Measurements from ENCODE around the gene SIAH2. TPM values are rescaled to one million over a fixed set of nuclear protein-coding genes. Genes with fewer than 3 reads are reported as not detected.

The SIAH2 gene
- total RNA-seq, 1 donor from 2014 or later, result 31.7 TPM

DNA sequence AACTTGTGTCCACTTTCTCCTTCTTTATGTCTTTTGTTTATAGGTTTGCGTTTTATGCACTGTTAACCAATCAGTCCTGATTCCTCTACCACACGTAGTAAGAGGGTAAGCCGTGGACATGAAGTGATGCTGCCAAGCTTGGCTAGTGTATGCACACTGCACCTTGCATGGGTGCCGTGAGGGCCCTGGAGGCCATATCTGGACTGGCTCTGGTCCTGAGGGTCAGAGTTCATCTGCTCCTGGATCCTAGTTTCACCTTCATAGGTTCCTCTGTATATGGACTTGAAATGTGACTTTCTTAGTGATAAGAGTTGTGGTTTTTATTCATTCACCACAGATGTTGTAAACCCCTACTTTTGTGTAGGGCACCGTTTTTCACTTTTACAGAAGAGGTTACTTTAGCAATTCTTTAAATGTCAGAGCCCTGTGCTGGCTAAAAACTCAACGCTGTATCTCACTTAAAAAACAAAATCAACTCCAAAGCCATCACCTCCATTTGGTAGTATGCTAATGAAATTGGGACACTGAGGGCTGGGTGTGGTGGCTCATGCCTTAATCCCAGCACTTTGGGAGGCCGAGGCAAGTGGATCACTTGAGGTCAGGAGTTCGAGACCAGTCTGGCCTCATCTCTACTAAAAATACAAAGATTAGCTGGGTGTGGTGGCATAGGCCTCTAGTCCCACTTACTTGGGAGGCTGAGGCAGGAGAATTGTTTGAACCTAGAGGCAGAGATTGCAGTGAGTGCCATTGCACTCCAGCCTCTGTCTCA is 22.9 kb downstream of the SIAH2 start:
- no peaks in the 10 kb centered on the region for H3K27me3 ChIP-seq (ENCODE audit: control insufficient read depth, insufficient read depth, low read length)
- no peaks in the 10 kb centered on the region for H3K36me3 ChIP-seq (ENCODE audit: control insufficient read depth, insufficient read depth, low read length)
- no peak for DNase-seq (ENCODE audit: low read depth)
- TF ChIP-seq, protein P1, sequence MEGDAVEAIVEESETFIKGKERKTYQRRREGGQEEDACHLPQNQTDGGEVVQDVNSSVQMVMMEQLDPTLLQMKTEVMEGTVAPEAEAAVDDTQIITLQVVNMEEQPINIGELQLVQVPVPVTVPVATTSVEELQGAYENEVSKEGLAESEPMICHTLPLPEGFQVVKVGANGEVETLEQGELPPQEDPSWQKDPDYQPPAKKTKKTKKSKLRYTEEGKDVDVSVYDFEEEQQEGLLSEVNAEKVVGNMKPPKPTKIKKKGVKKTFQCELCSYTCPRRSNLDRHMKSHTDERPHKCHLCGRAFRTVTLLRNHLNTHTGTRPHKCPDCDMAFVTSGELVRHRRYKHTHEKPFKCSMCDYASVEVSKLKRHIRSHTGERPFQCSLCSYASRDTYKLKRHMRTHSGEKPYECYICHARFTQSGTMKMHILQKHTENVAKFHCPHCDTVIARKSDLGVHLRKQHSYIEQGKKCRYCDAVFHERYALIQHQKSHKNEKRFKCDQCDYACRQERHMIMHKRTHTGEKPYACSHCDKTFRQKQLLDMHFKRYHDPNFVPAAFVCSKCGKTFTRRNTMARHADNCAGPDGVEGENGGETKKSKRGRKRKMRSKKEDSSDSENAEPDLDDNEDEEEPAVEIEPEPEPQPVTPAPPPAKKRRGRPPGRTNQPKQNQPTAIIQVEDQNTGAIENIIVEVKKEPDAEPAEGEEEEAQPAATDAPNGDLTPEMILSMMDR (IDR thresholded peaks at IDR 0.05; ENCODE audit: insufficient read depth, low read length, poor library complexity, severe bottlenecking), result no peak
- no peak overlapping the region for H3K4me3 ChIP-seq (ENCODE audit: low read depth, low read length)

DNA sequence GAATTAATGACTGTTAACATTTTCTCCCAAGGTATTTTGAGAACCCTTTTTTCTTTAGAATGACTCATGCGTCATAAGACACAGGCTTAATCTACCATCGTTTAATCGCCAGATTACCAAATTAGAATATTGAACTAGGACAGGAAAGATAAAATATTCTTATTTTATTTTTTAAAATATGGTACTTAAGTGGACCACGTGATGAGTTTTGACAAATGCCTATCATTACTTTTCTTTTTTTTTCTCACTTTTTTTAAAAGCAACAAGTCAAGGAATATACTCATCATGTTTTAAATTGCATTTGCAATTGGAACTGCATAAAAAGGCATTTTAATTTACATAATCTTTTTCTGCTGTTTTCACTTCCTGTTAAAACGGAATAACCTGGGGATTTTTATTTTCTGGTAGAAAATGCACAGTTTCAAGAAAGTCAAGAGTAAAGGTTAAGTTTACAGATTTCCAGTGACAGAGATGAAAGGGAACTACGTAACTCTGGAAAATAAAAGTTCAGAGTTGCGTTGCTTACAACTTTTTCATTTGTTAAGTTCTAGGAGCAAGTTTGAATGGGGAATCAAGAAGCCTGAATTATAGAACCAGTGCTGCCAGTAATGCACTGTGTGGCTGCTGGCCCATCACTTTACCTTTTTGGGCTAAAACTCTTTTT is 23.6 kb downstream of the SIAH2 start:
- H3K4me3 ChIP-seq (ENCODE audit: low read depth, low read length), result no peak overlapping the region
- H3K36me3 ChIP-seq (ENCODE audit: control insufficient read depth, insufficient read depth, low read length), result no peaks in the 10 kb centered on the region
- TF ChIP-seq, protein P1 (IDR thresholded peaks at IDR 0.05; ENCODE audit: insufficient read depth, low read length, poor library complexity, severe bottlenecking), result no peak
- no peaks in the 10 kb centered on the region for H3K27me3 ChIP-seq (ENCODE audit: control insufficient read depth, insufficient read depth, low read length)
- DNase-seq (ENCODE audit: low read depth), result no peak

DNA sequence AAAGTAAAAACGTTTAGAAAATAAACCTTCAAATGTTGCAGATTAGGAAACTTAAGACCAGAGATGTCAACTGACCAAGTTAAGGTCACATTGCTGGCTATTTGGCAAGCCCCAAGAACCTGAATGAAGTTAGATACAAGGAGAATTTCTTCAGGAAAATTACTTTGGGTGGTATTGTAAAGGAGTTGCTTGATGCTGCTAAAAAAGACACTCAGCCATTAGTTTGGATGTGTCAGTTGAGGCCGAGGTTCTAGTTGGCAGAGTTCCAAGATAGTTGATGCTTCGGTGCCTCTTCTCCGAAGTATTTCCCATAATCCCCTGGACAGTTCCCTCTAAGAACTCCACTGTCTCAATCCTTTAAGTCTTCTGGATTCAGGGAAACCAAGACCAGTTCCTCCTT is 24.3 kb downstream of the SIAH2 start:
- TF ChIP-seq, protein P1 (IDR thresholded peaks at IDR 0.05; ENCODE audit: insufficient read depth, low read length, poor library complexity, severe bottlenecking), result no peak
- Histone ChIP-seq H3K36me3 (ENCODE audit: control insufficient read depth, insufficient read depth, low read length) (no peaks in the 10 kb centered on the region), H3K27me3 (ENCODE audit: control insufficient read depth, insufficient read depth, low read length) (no peaks in the 10 kb centered on the region), H3K4me3 (ENCODE audit: low read depth, low read length) (no peak overlapping the region)
- no peak for DNase-seq (ENCODE audit: low read depth)

DNA sequence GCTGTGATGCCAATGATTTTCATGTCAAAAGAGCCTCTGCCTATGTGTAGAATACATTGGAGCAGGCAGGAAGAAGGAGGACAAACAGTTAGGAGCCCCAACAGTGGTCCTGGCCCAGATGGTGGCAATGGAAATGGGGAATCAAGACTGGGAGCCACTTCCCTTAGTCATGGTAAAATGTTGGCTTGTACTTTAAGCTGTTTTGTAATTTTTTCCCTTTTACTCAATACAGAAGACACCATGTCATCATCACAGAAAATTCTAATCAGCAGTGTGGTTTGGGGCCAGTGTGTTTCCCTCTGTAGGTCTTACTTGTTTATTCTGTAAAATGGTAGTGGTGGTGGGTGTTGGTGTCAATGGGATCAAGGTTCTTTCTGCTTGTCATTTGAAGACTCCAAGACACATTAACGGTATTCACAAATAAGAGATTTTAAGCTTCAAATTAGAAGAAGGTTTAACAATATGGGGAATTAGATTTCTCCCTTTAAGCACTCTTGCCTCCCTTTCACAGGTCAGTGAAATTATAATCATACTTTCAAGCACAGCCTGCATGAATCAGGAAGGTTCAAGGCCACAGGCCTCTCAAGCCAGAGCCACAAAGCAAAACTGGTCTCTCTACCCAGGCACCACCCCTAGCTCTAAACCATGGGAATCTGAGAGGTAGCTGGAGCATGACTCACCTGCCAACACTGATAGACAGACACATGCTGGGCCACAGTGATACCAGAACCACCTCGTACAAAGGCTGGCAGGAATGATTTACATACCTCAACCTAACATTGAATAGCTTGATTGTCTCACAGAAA is 24.9 kb downstream of the SIAH2 start:
- H3K36me3 ChIP-seq (ENCODE audit: control insufficient read depth, insufficient read depth, low read length), result no peaks in the 10 kb centered on the region
- no peaks in the 10 kb centered on the region for H3K27me3 ChIP-seq (ENCODE audit: control insufficient read depth, insufficient read depth, low read length)
- H3K4me3 ChIP-seq (ENCODE audit: low read depth, low read length), result no peak overlapping the region
- TF ChIP-seq, protein P1 (IDR thresholded peaks at IDR 0.05; ENCODE audit: insufficient read depth, low read length, poor library complexity, severe bottlenecking), result no peak
- no peak for DNase-seq (ENCODE audit: low read depth)

DNA sequence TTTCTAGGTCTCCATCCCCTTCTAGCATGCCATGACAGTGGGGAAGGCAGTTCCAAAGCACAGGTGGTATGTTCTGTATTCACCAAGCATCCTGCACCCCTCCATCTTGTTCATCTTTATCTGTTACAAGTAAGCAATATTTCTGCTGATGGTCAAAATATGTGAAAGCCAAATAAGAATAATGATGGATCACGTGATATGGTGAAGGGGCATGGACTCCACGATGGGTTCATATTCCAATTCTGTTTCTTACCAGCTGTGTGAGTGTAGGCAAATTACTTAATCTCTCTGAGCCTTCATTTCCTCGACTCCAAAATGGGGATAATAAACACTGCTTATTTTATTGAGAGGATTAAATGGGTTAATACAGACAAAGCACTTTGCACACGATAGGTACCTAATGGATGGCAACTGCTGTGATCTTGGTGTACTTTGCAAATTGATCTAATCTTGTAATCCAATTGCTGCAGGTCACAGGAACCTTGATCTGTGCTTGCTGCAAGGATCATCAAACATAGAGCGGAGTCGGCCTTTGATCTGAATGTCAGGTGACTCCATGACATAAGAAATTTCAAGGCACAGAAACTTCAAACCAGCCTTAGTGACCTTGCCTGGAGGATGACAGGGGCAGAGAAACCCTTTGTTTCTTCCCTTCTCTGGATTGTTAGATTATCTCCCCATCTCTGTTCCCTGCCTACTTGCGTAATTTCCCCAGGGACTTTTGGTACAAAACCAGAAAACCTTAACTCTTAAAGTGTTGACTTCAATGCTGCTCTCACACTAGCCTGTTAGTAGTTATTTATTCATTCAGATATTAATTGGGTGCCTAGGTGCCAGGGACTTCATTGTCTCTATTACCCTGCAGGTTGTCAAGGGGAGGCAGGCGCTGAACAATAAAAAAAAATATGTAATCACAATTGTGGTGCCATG is 25.8 kb downstream of the SIAH2 start:
- Histone ChIP-seq H3K4me3 (ENCODE audit: low read depth, low read length) (no peak overlapping the region), H3K36me3 (ENCODE audit: control insufficient read depth, insufficient read depth, low read length) (no peaks in the 10 kb centered on the region), H3K27me3 (ENCODE audit: control insufficient read depth, insufficient read depth, low read length) (no peaks in the 10 kb centered on the region)
- no peak for DNase-seq (ENCODE audit: low read depth)
- TF ChIP-seq, protein P1 (IDR thresholded peaks at IDR 0.05; ENCODE audit: insufficient read depth, low read length, poor library complexity, severe bottlenecking), result no peak
